Gastrocnemius medialis (tissue), 4 donors: ENCODE results near the gene P4HA2. TPM values are rescaled to one million over a fixed set of nuclear protein-coding genes. Genes with fewer than 3 reads are reported as not detected.

Experiments used
- ATAC-seq, 2 donors: fragments of 150-250 bp; one replicate each; pipeline ENCODE4 v1.9.1; 2016
- DNase-seq, 2 donors: peaks; one replicate each; pipeline ENCODE4 v3.0.0-alpha.2; 2019
- H3K27ac ChIP-seq, 4 donors: fragments of 200-600 bp; sonication (generic); 1 replicate in 1 of 4; 2 replicates in 3 of 4; pipeline ENCODE4 v1.5.1; 2016 to 2018; ENCODE audit warnings: mild to moderate bottlenecking in 2 of 4, moderate library complexity in 1 of 4
- H3K27me3 ChIP-seq, 3 donors: fragments of 200-600 bp; sonication (generic) in 2 of 3; 1 replicate in 1 of 3; 2 replicates in 2 of 3; pipeline versions ENCODE4 v1.5.1 to v1.6.0; 2016 to 2019; ENCODE audit warnings: mild to moderate bottlenecking in 1 of 3, moderate library complexity in 1 of 3
- H3K36me3 ChIP-seq, 2 donors: fragments of 200-600 bp; sonication (generic) in 1 of 2; one replicate each; pipeline ENCODE4 v1.5.1; 2017 to 2018
- H3K4me1 ChIP-seq, 2 donors: fragments of 200-600 bp; sonication (generic) in 1 of 2; one replicate each; pipeline ENCODE4 v1.5.1; 2016 to 2017; ENCODE audit warnings: mild to moderate bottlenecking in 2 of 2
- H3K4me3 ChIP-seq, 4 donors: fragments of 200-600 bp; sonication (generic) in 3 of 4; 1 replicate in 1 of 4; 2 replicates in 3 of 4; pipeline ENCODE4 v1.5.1; 2016 to 2019; ENCODE audit warnings: mild to moderate bottlenecking in 2 of 4
- H3K9me3 ChIP-seq, 3 donors: fragments of 200-600 bp; sonication (generic) in 2 of 3; 1 replicate in 1 of 3; 2 replicates in 2 of 3; pipeline ENCODE4 v1.5.1; 2016 to 2019
- POLR2A ChIP-seq, 2 donors: fragments of 450-650 bp; IDR thresholded peaks; one replicate each; pipeline ENCODE4 v1.6.1; 2017; ENCODE audit warnings: antibody characterized with exemption in 2 of 2, mild to moderate bottlenecking in 2 of 2, moderate library complexity in 2 of 2
- in situ Hi-C, 4 donors: fragments of 200-750 bp; cut with MboI; loops; one replicate each; pipeline versions ENCODE4 v1.15.0 to v1.8.0; 2017; ENCODE audit warnings: low sequenced_read_pairs in 4 of 4
- intact Hi-C: fragments of 100-400 bp; cut with DNase I; formaldehyde crosslinking; loops from one replicate; pipeline ENCODE4 v1.15.1; 2023; ENCODE audit warnings: low total_unique reads
- total RNA-seq, 4 donors: library from RNA; depleted of rRNA; stranded (reverse); fragments of >200 nt; gene quantifications; one replicate each; pipeline versions ENCODE4 v1.1.0 to v1.2.3, GENCODE V29; 2016
- TF ChIP-seq, protein P1 (sequence below), 5 experiments: fragments of 450-650 bp in 3 of 5; fragments of 200-600 bp in 2 of 5; sonication (generic) in 2 of 5; IDR thresholded peaks in 4 of 5; conservative IDR thresholded peaks in 1 of 5; 1 replicate in 4 of 5; 2 replicates in 1 of 5; pipeline ENCODE4 v1.5.1; 2016 to 2019; ENCODE audit warnings: antibody characterized with exemption in 5 of 5, mild to moderate bottlenecking in 3 of 5, moderate library complexity in 3 of 5

Gene P4HA2
- total RNA-seq, 4 donors from 2014 or later: 5.8 to 15.7 (median 10.3) TPM

DNA sequence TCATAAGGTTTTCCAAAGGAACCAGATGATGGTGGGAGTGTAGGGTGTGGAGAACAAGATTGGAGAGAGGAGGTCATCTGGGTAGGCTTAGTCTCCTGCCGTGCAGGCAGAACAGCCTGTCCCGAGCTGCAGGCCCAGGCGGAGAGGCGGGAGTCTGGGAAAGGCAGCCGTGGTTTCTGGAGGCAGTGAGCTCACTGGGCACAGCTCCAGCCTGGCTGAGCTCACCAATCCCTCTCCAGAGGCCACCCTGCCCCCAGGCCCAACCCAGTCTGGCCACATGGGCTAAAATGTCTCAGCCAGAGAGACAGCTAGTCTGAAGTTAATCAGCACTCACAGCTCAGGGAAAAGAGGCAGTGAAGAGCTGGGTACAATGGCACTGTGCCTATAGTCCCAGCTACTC lies 12.3 kb downstream of the P4HA2 start:
- in situ Hi-C loops (no loop called here), intact Hi-C loops (no loop called here)
- no peak for TF ChIP-seq POLR2A (IDR thresholded peaks at IDR 0.05)
- TF ChIP-seq, protein P1, sequence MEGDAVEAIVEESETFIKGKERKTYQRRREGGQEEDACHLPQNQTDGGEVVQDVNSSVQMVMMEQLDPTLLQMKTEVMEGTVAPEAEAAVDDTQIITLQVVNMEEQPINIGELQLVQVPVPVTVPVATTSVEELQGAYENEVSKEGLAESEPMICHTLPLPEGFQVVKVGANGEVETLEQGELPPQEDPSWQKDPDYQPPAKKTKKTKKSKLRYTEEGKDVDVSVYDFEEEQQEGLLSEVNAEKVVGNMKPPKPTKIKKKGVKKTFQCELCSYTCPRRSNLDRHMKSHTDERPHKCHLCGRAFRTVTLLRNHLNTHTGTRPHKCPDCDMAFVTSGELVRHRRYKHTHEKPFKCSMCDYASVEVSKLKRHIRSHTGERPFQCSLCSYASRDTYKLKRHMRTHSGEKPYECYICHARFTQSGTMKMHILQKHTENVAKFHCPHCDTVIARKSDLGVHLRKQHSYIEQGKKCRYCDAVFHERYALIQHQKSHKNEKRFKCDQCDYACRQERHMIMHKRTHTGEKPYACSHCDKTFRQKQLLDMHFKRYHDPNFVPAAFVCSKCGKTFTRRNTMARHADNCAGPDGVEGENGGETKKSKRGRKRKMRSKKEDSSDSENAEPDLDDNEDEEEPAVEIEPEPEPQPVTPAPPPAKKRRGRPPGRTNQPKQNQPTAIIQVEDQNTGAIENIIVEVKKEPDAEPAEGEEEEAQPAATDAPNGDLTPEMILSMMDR (IDR thresholded peaks at IDR 0.05 in 4 of 5, conservative IDR thresholded peaks at IDR 0.05 in 1 of 5): no peak
- no peaks in the 10 kb centered on the region for H3K9me3 ChIP-seq
- peak; percentile 83 to 90 for ATAC-seq
- H3K27ac ChIP-seq: peak overlapping the region; percentile 60 to 82 (median 69)
- H3K4me1 ChIP-seq: peaks cover 38 to 39% of the 10 kb centered on the region in 2 donors
- no peak overlapping the region for H3K4me3 ChIP-seq
- peaks cover 0 to 15% of the 10 kb centered on the region in 2 donors for H3K36me3 ChIP-seq
- peak; percentile 84 to 88 for DNase-seq
- H3K27me3 ChIP-seq: no peaks in the 10 kb centered on the region

DNA sequence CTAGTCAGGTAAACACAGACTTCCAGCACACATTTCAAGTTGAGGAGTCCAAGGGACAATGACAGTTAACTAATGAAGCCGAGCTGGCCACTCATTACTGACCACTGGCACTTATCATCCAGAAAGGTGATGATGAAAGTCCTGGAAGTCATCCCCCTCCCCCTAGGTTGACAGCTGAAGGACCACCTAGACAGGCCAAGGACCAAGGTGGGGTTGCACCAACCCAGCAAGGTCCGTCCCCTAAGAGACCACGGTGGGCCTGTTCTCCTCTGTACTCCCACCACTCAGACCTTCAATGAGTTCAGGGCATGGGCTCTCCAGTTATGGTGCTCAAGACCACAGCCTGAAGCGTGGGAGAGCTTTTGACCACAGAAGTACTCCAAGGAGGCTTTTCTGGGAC lies 13.2 kb downstream of the P4HA2 start:
- ATAC-seq (no peak), DNase-seq (no peak)
- in situ Hi-C loops: no loop called here
- TF ChIP-seq, protein P1 (IDR thresholded peaks at IDR 0.05 in 4 of 5, conservative IDR thresholded peaks at IDR 0.05 in 1 of 5): no peak
- TF ChIP-seq POLR2A (IDR thresholded peaks at IDR 0.05): no peak
- Histone ChIP-seq H3K4me3 (no peak overlapping the region), H3K4me1 (peaks cover 31 to 34% of the 10 kb centered on the region in 2 donors), H3K36me3 (peaks cover 0 to 23% of the 10 kb centered on the region in 2 donors), H3K27me3 (no peaks in the 10 kb centered on the region), H3K27ac (peak overlapping the region; percentile 60 to 82 (median 69)), H3K9me3 (no peaks in the 10 kb centered on the region)
- intact Hi-C loops: no loop called here

DNA sequence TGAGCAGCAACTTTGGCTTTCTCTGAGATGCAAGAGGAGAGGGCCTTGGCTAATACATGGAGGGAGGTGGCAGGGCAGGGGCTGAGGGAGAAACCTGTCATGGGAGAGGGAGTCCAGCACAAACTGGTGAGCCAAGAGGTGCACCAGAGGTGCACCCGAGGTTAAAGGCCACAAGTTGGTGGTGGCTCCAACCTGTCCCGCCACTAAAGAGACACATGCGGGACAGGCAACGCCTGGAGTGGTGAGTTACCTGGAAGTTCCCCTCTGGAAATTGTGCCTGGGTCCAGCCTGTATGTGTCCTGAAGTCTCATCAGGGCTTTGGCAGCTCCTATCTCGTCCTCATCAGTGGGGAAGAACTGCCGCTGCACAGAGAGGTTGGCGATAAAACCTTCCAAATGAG lies 14.0 kb downstream of the P4HA2 start:
- H3K27ac ChIP-seq: no peak overlapping the region
- intact Hi-C loops: no loop called here
- peaks cover 22 to 27% of the 10 kb centered on the region in 2 donors for H3K4me1 ChIP-seq
- H3K27me3 ChIP-seq: no peaks in the 10 kb centered on the region
- H3K4me3 ChIP-seq: no peak overlapping the region
- H3K36me3 ChIP-seq: peaks cover 0 to 23% of the 10 kb centered on the region in 2 donors
- ATAC-seq: no peak
- DNase-seq: no peak
- H3K9me3 ChIP-seq: no peaks in the 10 kb centered on the region
- TF ChIP-seq, protein P1 (IDR thresholded peaks at IDR 0.05 in 4 of 5, conservative IDR thresholded peaks at IDR 0.05 in 1 of 5): no peak
- no peak for TF ChIP-seq POLR2A (IDR thresholded peaks at IDR 0.05)
- in situ Hi-C loops: no loop called here

DNA sequence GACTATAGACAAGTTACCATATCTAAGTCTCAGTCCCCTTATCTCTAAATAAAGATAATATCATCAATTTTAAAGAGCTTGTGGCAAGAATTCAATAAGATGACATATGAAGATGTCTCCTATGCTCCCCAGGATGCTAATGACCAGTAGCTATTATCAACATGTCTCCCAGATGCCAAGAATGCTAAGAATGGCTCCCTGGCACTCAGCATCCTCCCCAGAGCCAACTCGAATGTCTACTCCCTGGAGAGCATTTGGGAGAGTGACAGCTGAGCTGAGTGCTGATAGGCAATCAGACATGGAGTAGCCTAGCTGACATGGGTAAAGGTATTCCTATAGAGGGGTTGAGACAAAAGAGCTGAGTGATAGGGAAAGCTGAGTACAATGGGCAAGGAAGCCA lies 15.9 kb downstream of the P4HA2 start:
- intact Hi-C loops: no loop called here
- peaks cover 21 to 27% of the 10 kb centered on the region in 2 donors for H3K4me1 ChIP-seq

More for the DNA sequence above, 15.9 kb downstream of the P4HA2 start:
- Histone ChIP-seq H3K4me3 (no peak overlapping the region), H3K27ac (no peak overlapping the region), H3K27me3 (no peaks in the 10 kb centered on the region), H3K36me3 (peaks cover 0 to 23% of the 10 kb centered on the region in 2 donors), H3K9me3 (no peaks in the 10 kb centered on the region)
- TF ChIP-seq, protein P1 (IDR thresholded peaks at IDR 0.05 in 4 of 5, conservative IDR thresholded peaks at IDR 0.05 in 1 of 5): no peak
- in situ Hi-C loops: no loop called here
- no peak for ATAC-seq
- no peak for DNase-seq
